Stimulated activated CD4-positive, alpha-beta T cell treated with anti-CD3 and anti-CD28 coated beads, TNF-alpha, amount 100 ng/mL, for 1 hour (primary cell): ENCODE data around the gene DCAF4L1.

Source experiments
- DNase-seq, 3 donors: peaks; one replicate each; pipeline ENCODE4 v3.0.0-alpha.2; 2020; ENCODE audit warnings: low read depth in 3 of 3, low spot score in 1 of 3

The DCAF4L1 gene

GRCh38 chr4:41981456-41981855, at the start of gene DCAF4L1:
DCAF4L1 (plus strand) TSS chr4:41981756; CDS start chr4:41981793, 37 bp downstream.
- DNase-seq, result no peak

DNA sequence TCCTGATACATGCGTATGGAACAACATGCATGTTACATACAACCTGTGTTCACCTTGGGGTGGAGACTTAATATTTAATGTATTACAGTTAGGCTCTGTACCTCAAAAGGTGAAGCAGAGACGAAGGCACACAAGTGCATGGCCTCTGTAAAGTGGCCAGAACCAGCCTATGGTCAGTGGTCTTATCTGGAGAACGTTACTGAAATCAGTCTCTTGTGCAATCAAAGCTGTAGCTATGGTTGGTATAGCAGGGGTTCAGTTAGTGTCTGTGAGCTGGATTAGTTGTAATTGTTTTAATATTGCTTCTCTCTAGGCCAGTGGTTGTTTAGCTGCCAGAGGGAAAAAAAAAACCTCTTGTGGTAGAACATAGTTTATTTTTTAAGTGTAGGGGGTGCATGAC, 48.6 kb upstream of the DCAF4L1 start:
- no peak for DNase-seq

DNA sequence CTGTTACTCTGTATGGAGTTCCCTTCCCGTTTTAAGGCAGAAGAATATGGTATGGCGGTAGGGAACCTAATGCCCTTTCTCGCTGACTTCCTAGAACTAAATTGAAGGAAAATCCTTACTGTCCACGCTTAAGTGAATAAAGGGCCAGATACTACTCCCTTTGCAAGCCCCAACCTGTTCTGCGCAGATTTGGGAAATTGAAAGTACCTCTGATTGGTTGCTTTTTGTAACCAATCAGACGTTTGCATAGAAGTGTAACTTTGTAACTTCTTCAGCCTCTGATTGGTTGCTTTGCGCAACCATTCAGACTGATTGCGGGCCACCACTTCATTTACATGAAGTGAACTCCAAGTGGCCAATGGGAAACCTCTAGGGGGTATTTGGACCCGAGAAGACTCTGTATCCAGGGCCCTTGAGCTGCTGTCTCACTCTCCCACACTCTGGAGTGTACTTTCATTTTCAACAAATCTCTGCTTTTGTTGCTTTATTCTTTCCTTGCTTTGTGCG, 47.5 kb upstream of the DCAF4L1 start:
- no peak for DNase-seq

DNA sequence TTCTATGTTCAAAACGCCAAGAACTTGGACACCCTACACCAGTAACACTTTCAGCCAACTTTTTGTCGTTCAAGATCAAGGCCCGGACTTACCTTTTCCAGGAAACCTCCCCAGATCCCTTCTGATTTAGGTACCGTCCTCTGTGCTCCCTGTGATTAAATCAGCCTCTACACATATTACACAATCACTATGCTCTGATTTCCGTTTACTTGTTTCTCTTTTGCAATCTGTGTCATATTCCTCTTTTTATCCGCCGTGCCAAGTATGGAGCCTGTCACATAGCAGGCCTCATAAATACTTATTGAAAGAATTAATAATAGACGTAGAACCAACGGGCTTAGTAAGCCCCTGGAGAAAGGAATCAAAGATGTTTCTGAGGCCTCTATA, 47.0 kb upstream of the DCAF4L1 start:
- no peak for DNase-seq

GRCh38 chr4:41934901-41935651, 46.5 kb upstream of the DCAF4L1 start, which contains the start of gene TMEM33:
TMEM33 (plus strand) TSS chr4:41935429; CDS start chr4:41935485, 56 bp downstream.
- peak; percentile 39 to 52 (median 50) for DNase-seq

DNA sequence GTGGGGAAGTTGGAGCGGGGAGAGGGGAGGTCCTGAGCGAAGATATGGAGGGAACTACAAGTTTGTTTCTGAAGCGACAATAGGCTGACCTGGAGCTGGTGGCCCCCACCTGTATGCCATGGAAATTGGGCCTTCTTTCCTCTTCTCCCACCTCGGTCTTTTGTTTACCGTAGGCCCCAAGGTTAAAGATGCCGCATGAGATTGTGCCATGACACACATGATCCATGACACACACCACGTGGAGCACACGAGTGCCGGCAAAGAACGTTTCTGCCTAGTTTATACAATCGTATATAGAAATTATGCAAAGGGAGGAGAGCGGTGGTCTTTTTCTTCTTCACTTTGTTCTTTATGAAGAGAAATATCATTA, 45.9 kb upstream of the DCAF4L1 start:
- peak in 1 of 3 donors; percentile 11 for DNase-seq

DNA sequence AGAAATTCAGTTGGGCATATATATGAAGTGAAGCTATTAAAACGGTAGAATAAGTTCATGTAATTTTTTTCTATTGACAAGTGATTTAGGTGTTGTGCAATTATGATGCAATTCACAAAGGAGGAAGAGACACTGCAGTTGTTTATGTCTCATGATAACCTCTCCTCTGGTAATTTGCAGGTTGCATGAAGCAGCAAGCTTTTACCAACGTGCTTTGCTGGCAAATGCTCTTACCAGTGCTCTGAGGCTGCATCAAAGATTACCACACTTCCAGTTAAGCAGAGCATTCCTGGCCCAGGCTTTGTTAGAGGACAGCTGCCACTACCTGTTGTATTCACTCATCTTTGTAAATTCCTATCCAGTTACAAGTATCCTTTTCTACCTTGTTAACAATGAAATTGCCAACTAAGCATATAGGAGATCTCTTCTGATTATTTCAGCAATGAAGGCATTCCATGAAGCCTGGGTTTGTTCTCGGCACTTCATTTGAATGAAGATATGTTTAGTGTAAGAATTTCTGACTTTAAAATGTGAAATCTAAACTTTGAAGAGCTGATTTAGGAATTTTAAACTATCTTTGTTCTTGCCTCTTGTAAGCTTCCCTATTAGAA, 42.4 kb upstream of the DCAF4L1 start:
- DNase-seq, result no peak

GRCh38 chr4:41940834-41941233, 40.7 kb upstream of the DCAF4L1 start:
- no peak for DNase-seq

DNA sequence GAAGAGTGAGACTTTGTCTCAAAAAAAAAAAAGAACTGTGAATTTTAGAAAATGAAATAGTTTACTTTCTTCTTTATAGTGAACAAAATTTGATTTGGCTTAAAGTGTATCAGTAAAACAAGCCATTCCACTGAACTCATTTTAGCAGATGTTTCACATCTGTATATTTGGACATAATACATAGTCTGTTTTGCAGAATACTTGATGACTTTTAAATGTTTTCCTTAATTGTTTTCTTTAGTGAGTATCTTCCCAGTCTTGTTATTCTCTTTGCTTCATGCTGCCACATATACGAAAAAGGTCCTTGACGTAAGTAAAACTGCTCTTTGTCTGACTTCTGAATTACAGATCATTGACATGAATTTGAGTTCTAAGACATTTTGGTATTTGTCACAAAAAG, 38.0 kb upstream of the DCAF4L1 start:
- DNase-seq, result no peak

DNA sequence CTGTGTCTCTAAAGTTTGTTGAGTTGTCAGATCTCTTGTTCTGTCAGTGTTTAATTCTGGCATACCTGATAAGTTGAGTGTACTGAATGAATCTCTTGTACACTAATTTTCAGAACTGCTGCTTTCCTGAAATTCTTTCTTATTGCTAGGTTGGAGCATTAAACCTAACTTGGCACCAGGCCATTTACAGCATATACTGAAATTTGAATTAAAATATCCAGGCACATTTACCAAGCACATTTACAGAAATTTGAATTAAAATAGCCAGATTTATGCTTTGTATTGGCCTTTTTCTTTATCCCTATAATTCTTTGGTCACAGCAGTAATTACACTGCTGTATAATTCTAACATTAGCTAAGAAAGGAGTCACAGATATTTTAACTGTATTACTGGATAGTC, 37.5 kb upstream of the DCAF4L1 start:
- DNase-seq, result no peak

GRCh38 chr4:41949531-41949930, 32.0 kb upstream of the DCAF4L1 start:
- DNase-seq, result no peak

DNA sequence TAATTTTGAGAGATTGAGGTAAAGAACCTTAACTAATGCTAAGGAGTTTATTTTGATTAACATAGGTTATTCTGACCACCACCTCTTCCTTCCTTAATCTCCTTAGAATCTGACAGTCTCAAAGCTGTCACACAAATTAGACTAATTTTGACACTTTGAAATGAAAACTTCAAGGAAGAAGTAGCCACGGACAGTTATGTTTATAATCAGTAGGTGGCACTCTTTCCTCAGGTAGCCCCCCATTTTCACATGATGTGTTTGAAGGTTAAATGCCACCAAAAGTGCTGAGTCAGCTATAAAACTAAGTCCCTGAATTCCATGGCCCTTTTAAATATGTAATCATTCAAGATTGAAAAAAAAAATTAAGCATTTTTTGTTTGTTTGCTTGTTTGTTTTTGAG, 23.9 kb upstream of the DCAF4L1 start:
- no peak for DNase-seq

DNA sequence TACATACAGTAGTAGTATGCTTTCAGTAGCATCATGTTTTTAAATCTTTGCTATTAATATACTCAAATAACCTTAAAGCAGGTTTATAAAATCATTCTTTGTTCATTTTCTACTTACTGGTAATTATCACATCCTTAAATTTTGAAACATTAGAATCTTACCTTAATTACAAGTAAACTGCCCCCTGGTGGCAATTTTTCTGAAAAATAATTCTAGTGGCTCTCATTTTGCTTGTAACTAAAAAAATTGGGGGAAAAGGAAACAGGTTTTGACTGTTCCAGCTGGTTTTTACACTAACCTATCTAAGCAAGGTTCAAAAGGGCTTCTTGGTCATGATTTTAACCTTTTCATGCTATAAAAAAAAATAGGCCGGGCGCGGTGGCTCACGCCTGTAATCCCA, 18.5 kb upstream of the DCAF4L1 start:
- DNase-seq, result no peak

GRCh38 chr4:41964401-41964800, 17.2 kb upstream of the DCAF4L1 start:
- no peak for DNase-seq

- DNase-seq, result no peak
Measured at GRCh38 chr4:41967392-41967791, 14.2 kb upstream of the DCAF4L1 start.

GRCh38 chr4:41969671-41970070, 11.9 kb upstream of the DCAF4L1 start:
- no peak for DNase-seq

- DNase-seq, result no peak
Measured at GRCh38 chr4:41975341-41975740, 6.2 kb upstream of the DCAF4L1 start.

DNA sequence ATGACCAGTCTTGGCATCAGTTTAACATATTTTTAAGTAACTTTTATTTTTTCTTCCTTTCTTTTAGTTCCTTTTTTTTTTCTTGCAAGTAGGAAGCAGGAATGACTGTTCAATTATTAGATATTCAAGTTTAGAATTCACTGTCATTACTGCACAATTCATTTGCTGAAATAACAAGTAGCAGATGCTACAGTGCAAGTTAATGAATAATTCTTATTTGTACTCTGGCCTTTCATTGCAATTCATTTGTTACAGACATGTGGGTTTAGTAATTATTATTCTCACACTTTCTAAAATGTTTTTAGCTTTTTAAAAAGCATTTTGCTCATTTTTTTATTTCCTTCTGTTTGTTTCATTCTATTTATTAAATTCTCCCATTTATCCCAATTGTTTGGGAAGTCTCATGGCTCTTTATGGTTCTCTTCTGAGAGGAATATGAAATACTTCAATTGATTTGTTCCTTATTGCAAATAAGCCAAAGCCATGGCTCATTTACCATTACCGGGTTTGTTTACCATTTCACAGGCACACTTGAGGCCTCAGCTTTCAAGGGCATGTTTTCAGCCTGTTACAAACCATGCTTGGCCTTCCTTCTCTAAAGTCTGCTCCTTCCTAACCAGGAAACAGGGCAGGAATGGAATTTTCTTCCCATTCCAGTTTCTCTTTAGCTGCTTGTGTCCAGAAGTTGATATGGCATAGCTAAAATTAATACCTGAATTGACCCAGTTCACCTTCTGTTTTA, 4.6 kb upstream of the DCAF4L1 start:
- no peak for DNase-seq

- no peak for DNase-seq
Measured at GRCh38 chr4:41977709-41978108, 3.8 kb upstream of the DCAF4L1 start.

DNA sequence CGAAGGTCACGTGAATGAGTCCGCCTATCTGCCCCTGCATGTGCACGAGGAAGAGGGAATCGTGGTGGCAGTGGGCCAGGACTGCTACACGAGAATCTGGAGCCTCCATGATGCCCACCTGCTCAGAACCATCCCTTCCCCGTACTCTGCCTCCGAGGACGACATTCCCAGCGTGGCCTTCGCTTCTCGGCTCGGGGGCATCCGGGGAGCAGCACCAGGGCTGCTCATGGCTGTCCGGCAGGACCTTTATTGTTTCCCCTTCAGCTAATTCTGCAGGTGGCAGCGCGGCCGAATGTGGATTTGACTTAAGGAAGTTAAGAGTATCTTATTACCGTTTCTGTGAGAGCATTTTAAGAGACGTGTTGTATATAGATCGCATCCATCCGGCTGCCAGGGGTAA, 1.2 kb downstream of the DCAF4L1 start:
- no peak for DNase-seq

DNA sequence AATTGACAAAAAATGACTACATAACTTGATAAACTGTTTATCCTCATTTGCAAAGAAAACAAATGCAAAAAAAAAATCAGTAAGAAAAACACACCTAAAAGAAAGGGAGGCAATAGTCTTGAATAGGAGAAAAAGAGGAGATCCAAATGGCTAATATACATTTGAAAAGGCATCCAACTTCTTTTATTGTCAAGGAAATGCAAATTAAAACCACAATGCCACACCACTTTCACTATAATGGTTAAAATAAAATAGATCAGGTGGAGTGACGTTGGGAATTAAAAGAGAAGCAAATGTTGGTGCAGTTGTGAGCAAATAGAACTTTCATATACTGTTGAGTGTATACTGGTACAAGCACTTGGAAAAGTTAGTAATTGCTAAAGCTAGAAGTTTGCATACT, 3.6 kb downstream of the DCAF4L1 start:
- DNase-seq, result no peak

DNA sequence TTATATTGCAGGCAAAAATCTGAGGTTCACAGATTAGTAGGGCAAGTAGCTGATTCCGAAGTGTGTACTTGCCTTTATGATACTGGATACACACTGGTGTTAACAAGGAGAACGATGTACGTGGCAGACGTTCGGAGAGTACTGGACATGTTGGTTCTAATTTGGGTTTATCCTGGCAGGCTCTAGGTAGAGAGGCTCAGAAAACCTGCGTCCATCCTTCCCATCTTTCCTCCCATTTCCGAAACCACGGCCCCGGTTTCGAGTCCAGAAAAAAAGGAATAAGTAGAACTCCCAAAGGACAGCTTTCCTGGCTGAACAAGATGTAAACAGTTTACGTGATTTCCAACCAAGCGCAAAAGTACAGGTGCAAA, 8.4 kb downstream of the DCAF4L1 start:
- no peak for DNase-seq
